OCI-LY1 (cell line): ENCODE data around the gene GFM1.
"Not testable (repeated sequence)": the region's sequence is repeated elsewhere in the genome, so short reads cannot be mapped to it uniquely, and the experiment has no call there.

Experiments used
- H2AFZ ChIP-seq: fragments of 200-600 bp; sonication (generic), shearing (Covaris generic); 2 replicates; pipeline ENCODE4 v1.6.0; 2014; ENCODE audit warnings: antibody characterized with exemption, mild to moderate bottlenecking, low read length
- H3F3A ChIP-seq: fragments of 200-600 bp; sonication (generic), shearing (Covaris generic); 2 replicates; pipeline ENCODE4 v1.6.0; 2014; ENCODE audit warnings: mild to moderate bottlenecking, antibody characterized with exemption, low read length, moderate library complexity; ENCODE audit not compliant: insufficient read depth
- H3K27ac ChIP-seq: fragments of 200-600 bp; sonication (generic); 2 replicates; pipeline ENCODE4 v1.5.1; 2014; ENCODE audit warnings: low read length, mixed run types, mild to moderate bottlenecking, low read depth; ENCODE audit not compliant: poor library complexity, severe bottlenecking
- H3K27me3 ChIP-seq: fragments of 200-600 bp; sonication (generic); 2 replicates; pipeline ENCODE4 v1.6.0; 2014; ENCODE audit warnings: antibody characterized with exemption, mild to moderate bottlenecking, low read length, moderate library complexity; ENCODE audit not compliant: insufficient read depth
- H3K36me3 ChIP-seq: fragments of 200-600 bp; sonication (generic); 2 replicates; pipeline ENCODE4 v1.6.1; 2014; ENCODE audit warnings: mild to moderate bottlenecking, antibody characterized with exemption, low read length, moderate library complexity, mixed read lengths; ENCODE audit not compliant: insufficient read depth
- H3K4me1 ChIP-seq: fragments of 200-600 bp; sonication (generic); 2 replicates; pipeline ENCODE4 v1.5.1; 2014; ENCODE audit warnings: mild to moderate bottlenecking, low read length, moderate library complexity; ENCODE audit not compliant: insufficient read depth, severe bottlenecking
- H3K4me2 ChIP-seq: fragments of 200-600 bp; sonication (generic), shearing (Covaris generic); 2 replicates; pipeline ENCODE4 v1.6.1; 2014; ENCODE audit warnings: low read length
- H3K4me3 ChIP-seq: fragments of 200-600 bp; sonication (generic); 2 replicates; pipeline ENCODE4 v1.5.1; 2014; ENCODE audit warnings: low read length, low read depth, mild to moderate bottlenecking, mixed read lengths; ENCODE audit not compliant: poor library complexity, severe bottlenecking
- H3K79me2 ChIP-seq: fragments of 200-600 bp; shearing (Covaris generic); 2 replicates; pipeline ENCODE4 v1.6.1; 2016; ENCODE audit warnings: mixed run types, low read length, mixed read lengths; ENCODE audit not compliant: insufficient read depth
- H3K9ac ChIP-seq: fragments of 200-600 bp; sonication (generic), shearing (Covaris generic); 2 replicates; pipeline ENCODE4 v1.6.1; 2014; ENCODE audit warnings: mild to moderate bottlenecking, low read length, mixed read lengths
- H3K9me2 ChIP-seq: fragments of 200-600 bp; sonication (generic), shearing (Covaris generic); 2 replicates; pipeline ENCODE4 v1.6.1; 2014; ENCODE audit warnings: low read depth, mild to moderate bottlenecking, low read length, mixed read lengths
- H3K9me3 ChIP-seq: fragments of 200-600 bp; shearing (Covaris generic); 2 replicates; pipeline ENCODE4 v1.6.1; 2014; ENCODE audit warnings: low read length, mixed read lengths
- H4K20me1 ChIP-seq: fragments of 200-600 bp; sonication (generic), shearing (Covaris generic); 2 replicates; pipeline ENCODE4 v1.6.0; 2016; ENCODE audit warnings: mild to moderate bottlenecking, low read length; ENCODE audit not compliant: insufficient read depth
- CTCF ChIP-seq: fragments of 200-600 bp; sonication (generic), shearing (Covaris generic); IDR thresholded peaks from 2 replicates; pipeline ENCODE4 v1.5.1; 2017; ENCODE audit warnings: mild to moderate bottlenecking, antibody characterized with exemption, low read length, moderate library complexity, mixed read lengths
- EZH2 ChIP-seq: fragments of 200-600 bp; sonication (generic), shearing (Covaris generic); IDR thresholded peaks from 2 replicates; pipeline ENCODE4 v1.8.0; 2017; ENCODE audit warnings: borderline replicate concordance, mixed run types, mild to moderate bottlenecking, antibody characterized with exemption, low read length, moderate library complexity, mixed read lengths

Gene GFM1

GRCh38 chr3:158683230-158683962 lies 39.1 kb downstream of the GFM1 start:
- Histone ChIP-seq H4K20me1 (no peaks in the 10 kb centered on the region), H3K27ac (no peak overlapping the region), H3K4me1 (no peaks in the 10 kb centered on the region), H3K9me2 (no peaks in the 10 kb centered on the region), H3K36me3 (peaks cover 49% of the 10 kb centered on the region), H3K9ac (no peak overlapping the region), H3K27me3 (no peaks in the 10 kb centered on the region), H3K9me3 (no peaks in the 10 kb centered on the region), H2AFZ (no peak overlapping the region), H3K4me2 (no peak overlapping the region), H3K79me2 (no peaks in the 10 kb centered on the region), H3F3A (no peaks in the 10 kb centered on the region), H3K4me3 (no peak overlapping the region)
- no peak for TF ChIP-seq EZH2
- TF ChIP-seq CTCF: no peak

- no peaks in the 10 kb centered on the region for H3K9me3 ChIP-seq
- TF ChIP-seq CTCF: no peak
- TF ChIP-seq EZH2: no peak
- no peaks in the 10 kb centered on the region for H3K79me2 ChIP-seq
- no peak overlapping the region for H3K4me2 ChIP-seq
- H4K20me1 ChIP-seq: no peaks in the 10 kb centered on the region
- no peak overlapping the region for H3K9ac ChIP-seq
- no peak overlapping the region for H3K27ac ChIP-seq
- no peak overlapping the region for H2AFZ ChIP-seq
- no peaks in the 10 kb centered on the region for H3K4me1 ChIP-seq
- no peaks in the 10 kb centered on the region for H3K27me3 ChIP-seq
- no peaks in the 10 kb centered on the region for H3F3A ChIP-seq
- peaks cover 45% of the 10 kb centered on the region for H3K36me3 ChIP-seq
- H3K4me3 ChIP-seq: no peak overlapping the region
- no peaks in the 10 kb centered on the region for H3K9me2 ChIP-seq
These were observed 40.8 kb downstream of the GFM1 start for GRCh38 chr3:158685159-158685558.

GRCh38 chr3:158693866-158694456 lies 49.6 kb downstream of the GFM1 start:
- not testable (repeated sequence) for H4K20me1 ChIP-seq, H2AFZ ChIP-seq, H3K79me2 ChIP-seq, H3K4me2 ChIP-seq, H3K4me1 ChIP-seq, H3F3A ChIP-seq, H3K9me3 ChIP-seq, H3K4me3 ChIP-seq, H3K9me2 ChIP-seq, H3K9ac ChIP-seq, H3K27me3 ChIP-seq, H3K27ac ChIP-seq
- H3K36me3 ChIP-seq: peaks cover 51% of the 10 kb centered on the region

GRCh38 chr3:158696618-158697017 lies 52.3 kb downstream of the GFM1 start:
- H3K9ac ChIP-seq: no peak overlapping the region
- no peaks in the 10 kb centered on the region for H3K4me1 ChIP-seq
- H3K4me3 ChIP-seq: no peak overlapping the region
- H3F3A ChIP-seq: no peaks in the 10 kb centered on the region
- H3K4me2 ChIP-seq: no peak overlapping the region
- H3K9me2 ChIP-seq: no peaks in the 10 kb centered on the region
- no peaks in the 10 kb centered on the region for H3K9me3 ChIP-seq
- no peaks in the 10 kb centered on the region for H3K79me2 ChIP-seq
- no peaks in the 10 kb centered on the region for H4K20me1 ChIP-seq
- H3K36me3 ChIP-seq: peaks cover 34% of the 10 kb centered on the region
- H3K27me3 ChIP-seq: no peaks in the 10 kb centered on the region
- no peak for TF ChIP-seq CTCF
- TF ChIP-seq EZH2: no peak
- no peak overlapping the region for H2AFZ ChIP-seq
- H3K27ac ChIP-seq: no peak overlapping the region
